ENCODE results near the gene SLC25A19. TPM values are rescaled to one million over a fixed set of nuclear protein-coding genes. Genes with fewer than 3 reads are reported as not detected.
"Not testable (repeated sequence)": the region's sequence is repeated elsewhere in the genome, so short reads cannot be mapped to it uniquely, and the experiment has no call there.

The SLC25A19 gene
- total RNA-seq, 5 donors from 2014 or later (not counting 1 experiment from before 2014, with no cell fraction given) = 12.4 to 30.1 (median 25.9) TPM

DNA sequence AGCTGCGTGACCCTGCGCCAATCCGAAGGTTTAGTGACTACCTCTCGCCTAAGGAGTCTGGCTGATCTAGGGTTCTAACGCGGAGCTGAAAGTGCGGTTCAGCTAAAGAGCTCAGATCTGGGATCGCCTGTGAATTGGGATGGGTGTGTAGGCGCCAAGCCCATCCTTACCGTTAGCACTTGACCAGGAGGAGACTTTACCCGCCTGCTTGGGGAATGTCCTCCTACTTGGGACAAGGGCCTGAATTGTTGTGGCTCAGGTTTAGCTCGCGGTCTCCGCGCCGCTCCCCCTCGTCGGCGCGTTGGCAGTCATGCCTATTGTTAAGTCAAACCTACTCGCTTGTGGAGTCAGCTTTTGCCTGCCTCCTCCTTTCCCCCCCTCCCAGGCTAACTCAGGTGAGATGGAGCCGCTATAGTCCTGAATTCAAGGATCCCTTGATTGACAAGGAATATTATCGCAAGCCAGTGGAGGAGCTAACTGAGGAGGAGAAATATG, 27.1 kb downstream of the SLC25A19 start:
- DNase-seq (peak in 1 of 35 experiments; percentile 25), ATAC-seq (replicated peaks in 1 of 4) (peak in 1 of 4 experiments; percentile 8)
- Mint-ChIP-seq H3K4me1 (peaks cover 46 to 53% (median 50%) of the 10 kb centered on the region in 3 donors), H3K27me3 (no peaks in the 10 kb centered on the region), H3K9me3 (no peaks in the 10 kb centered on the region), H3K27ac (peak overlapping the region; percentile 99 to 100), H3K4me3 (peak overlapping the region; percentile 94 to 97 (median 95)), H3K36me3 (peaks cover 15% of the 10 kb centered on the region)
- Histone ChIP-seq H3K9me3 (no peaks in the 10 kb centered on the region), H3K36me3 (ENCODE audit: control insufficient read depth in 2 of 2, extremely low read depth in 1 of 2, insufficient read depth in 1 of 2, low read length in 1 of 2) (peaks cover 9 to 40% of the 10 kb centered on the region in 2 donors), H3K27me3 (replicated peaks in 1 of 2; ENCODE audit: control insufficient read depth in 2 of 2, extremely low read depth in 1 of 2, insufficient read depth in 2 of 2, low read length in 1 of 2) (no peaks in the 10 kb centered on the region), H3K4me3 (ENCODE audit: control insufficient read depth in 1 of 2, extremely low read depth in 1 of 2, low read length in 1 of 2) (peak overlapping the region; percentile 78 to 79), H3K4me1 (ENCODE audit: control insufficient read depth in 1 of 2, extremely low read depth in 1 of 2, insufficient read depth in 2 of 2, low read length in 2 of 2) (peaks cover 22 to 32% of the 10 kb centered on the region in 2 experiments), H3K27ac (ENCODE audit: low read length) (peak overlapping the region; percentile 99)
- CTCF ChIA-PET = interaction anchor here (0.5 to 4.1 kb wide), 8 partner anchors 9 to 1255 kb away, joined by 3 to 58 read pairs (median 4); partner anchors contain the start of genes MIF4GD (in 1 of the 2) and SLC25A19 (in 1 of the 2)
- POLR2A ChIA-PET = interaction anchor here (0.6 to 2.8 kb wide), 7 partner anchors 9 to 143 kb away, joined by 3 to 22 read pairs (median 8); partner anchors contain the start of genes GRB2 (in 2 of the 2), MIF4GD (in 2 of the 2) and SLC25A19 (in 1 of the 2)
- WGBS (ENCODE audit: insufficient coverage) = 1% methylated on average over 19 of the region's 23 CpGs

DNA sequence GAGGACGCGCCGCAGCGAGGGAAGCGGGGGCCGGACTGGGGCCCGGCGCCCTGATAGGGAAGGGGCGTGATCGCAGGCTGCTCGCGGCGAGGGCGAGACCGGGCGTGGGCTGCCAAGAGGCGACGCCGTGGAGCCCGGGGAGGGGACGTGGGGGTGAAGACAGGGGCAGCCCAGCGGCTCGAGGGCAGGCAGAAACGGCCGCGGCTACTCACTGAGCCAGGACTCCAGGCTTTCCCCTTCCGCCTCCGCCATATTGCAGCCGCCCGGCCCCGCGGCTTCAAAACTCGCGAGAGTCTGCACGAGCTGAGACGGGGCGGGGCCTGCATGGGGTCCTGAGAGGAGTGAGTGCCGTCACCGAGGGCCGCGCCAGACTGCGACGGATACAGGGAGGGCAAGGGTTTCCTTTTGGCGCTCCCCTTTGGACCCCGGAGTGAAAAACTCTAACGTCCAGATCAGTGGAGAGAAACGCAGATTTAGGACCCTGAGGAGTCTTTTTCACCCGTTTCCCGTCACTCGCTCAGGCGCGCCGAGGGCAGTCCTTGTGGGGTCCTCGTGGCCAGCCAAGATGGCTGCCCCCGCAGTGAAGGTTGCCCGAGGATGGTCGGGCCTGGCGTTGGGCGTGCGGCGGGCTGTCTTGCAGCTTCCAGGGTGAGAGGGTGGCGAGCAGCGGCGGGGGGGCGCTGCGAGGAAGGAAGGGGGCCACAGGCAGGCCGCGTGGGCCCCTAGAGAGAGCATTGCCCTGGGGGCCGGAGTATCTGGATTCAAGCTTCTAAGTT, 27.7 kb downstream of the SLC25A19 start, which contains the start of the genes GGA3 and MRPS7:
Gene GGA3 (minus strand): TSS at position 271 of the 776 bp plus-strand sequence. CDS start 19 bp downstream, at position 252.
Gene MRPS7 (plus strand): TSS at position 544 of the 776 bp plus-strand sequence. CDS start 22 bp downstream, at position 566.
- Histone ChIP-seq H3K27ac (ENCODE audit: low read length) (peak within 1 kb of the TSS; percentile 99), H3K9me3 (no peaks in the 10 kb centered on the region), H3K27me3 (replicated peaks in 1 of 2; ENCODE audit: control insufficient read depth in 2 of 2, extremely low read depth in 1 of 2, insufficient read depth in 2 of 2, low read length in 1 of 2) (no peaks in the 10 kb centered on the region), H3K36me3 (ENCODE audit: control insufficient read depth in 2 of 2, extremely low read depth in 1 of 2, insufficient read depth in 1 of 2, low read length in 1 of 2) (peaks cover 9 to 33% of the 10 kb centered on the region in 2 donors), H3K4me1 (ENCODE audit: control insufficient read depth in 1 of 2, extremely low read depth in 1 of 2, insufficient read depth in 2 of 2, low read length in 2 of 2) (peaks cover 22 to 32% of the 10 kb centered on the region in 2 experiments), H3K4me3 (ENCODE audit: control insufficient read depth in 1 of 2, extremely low read depth in 1 of 2, low read length in 1 of 2) (peak within 1 kb of the TSS; percentile 78 to 79)
- Mint-ChIP-seq H3K36me3 (peaks cover 15% of the 10 kb centered on the region), H3K4me3 (peak within 1 kb of the TSS; percentile 94 to 97 (median 95)), H3K27ac (peak within 1 kb of the TSS; percentile 99 to 100), H3K27me3 (no peaks in the 10 kb centered on the region), H3K9me3 (no peaks in the 10 kb centered on the region), H3K4me1 (peaks cover 53 to 59% (median 56%) of the 10 kb centered on the region in 3 donors)
- DNase-seq (peak; percentile 90 to 97 (median 95)), ATAC-seq (replicated peaks in 1 of 4) (peak; percentile 92 to 98 (median 97))
- CTCF ChIA-PET = interaction anchor here (0.5 to 4.1 kb wide), 6 partner anchors 9 to 1255 kb away, joined by 4 to 58 read pairs (median 8); partner anchors contain the start of genes MIF4GD (in 1 of the 2) and SLC25A19 (in 1 of the 2)
- under 1% methylated on average over 67 of the region's 69 CpGs for WGBS (ENCODE audit: insufficient coverage)
- POLR2A ChIA-PET = interaction anchor here (0.7 to 2.8 kb wide), 8 partner anchors 9 to 144 kb away, joined by 3 to 22 read pairs (median 6); partner anchors contain the start of genes GRB2 (in 2 of the 2), MIF4GD (in 2 of the 2) and SLC25A19 (in 1 of the 2)

DNA sequence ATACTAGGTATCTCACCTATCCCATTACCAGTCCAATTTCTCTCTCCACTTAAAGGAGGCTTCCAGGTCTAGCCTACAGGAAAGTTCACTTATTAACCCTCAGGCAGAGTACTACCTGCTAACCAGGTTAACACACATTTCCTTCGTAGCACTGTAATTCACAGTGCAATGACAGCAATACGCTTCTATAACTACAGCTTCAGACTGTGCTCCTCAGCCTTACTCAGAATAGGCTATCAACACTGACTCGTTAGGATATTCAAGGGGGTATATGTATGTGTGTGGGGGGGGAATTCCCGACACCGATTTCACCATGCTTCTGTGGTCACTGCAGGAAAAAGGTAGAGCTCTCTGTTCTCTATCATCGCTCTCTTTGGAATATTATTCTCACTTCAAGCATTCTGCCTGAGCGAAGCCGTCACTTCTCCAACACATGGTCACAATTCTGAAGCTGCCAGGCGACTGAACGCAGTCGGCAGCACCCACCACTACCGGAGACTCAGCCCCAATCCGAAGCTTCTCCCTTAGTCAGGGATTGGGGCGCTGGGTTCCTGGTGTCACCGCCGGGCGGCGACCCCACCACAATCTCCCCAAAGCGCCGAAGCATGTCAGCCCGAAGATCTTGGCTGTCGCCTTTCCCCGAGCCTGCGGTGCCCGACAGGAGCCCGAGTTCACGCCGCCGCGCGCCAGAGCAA, 28.4 kb downstream of the SLC25A19 start:
- POLR2A ChIA-PET = interaction anchor here (0.6 to 2.8 kb wide), 7 partner anchors 10 to 195 kb away, joined by 3 to 22 read pairs (median 5); partner anchors contain the start of genes MIF4GD (in 2 of the 2) and SLC25A19 (in 1 of the 2)
- no peaks in the 10 kb centered on the region for H3K9me3 Mint-ChIP-seq
- DNase-seq = peak in 11 of 35 experiments; percentile 15 to 70 (median 28)
- H3K27me3 Mint-ChIP-seq = no peaks in the 10 kb centered on the region
- peaks cover 60 to 67% (median 64%) of the 10 kb centered on the region in 3 donors for H3K4me1 Mint-ChIP-seq
- Histone ChIP-seq H3K9me3 (no peaks in the 10 kb centered on the region), H3K36me3 (ENCODE audit: control insufficient read depth in 2 of 2, extremely low read depth in 1 of 2, insufficient read depth in 1 of 2, low read length in 1 of 2) (peaks cover 4 to 26% of the 10 kb centered on the region in 2 donors), H3K27ac (ENCODE audit: low read length) (peak overlapping the region; percentile 99), H3K4me3 (ENCODE audit: control insufficient read depth in 1 of 2, extremely low read depth in 1 of 2, low read length in 1 of 2) (peak overlapping the region; percentile 78 to 79), H3K4me1 (ENCODE audit: control insufficient read depth in 1 of 2, extremely low read depth in 1 of 2, insufficient read depth in 2 of 2, low read length in 2 of 2) (peaks cover 22 to 32% of the 10 kb centered on the region in 2 experiments), H3K27me3 (replicated peaks in 1 of 2; ENCODE audit: control insufficient read depth in 2 of 2, extremely low read depth in 1 of 2, insufficient read depth in 2 of 2, low read length in 1 of 2) (no peaks in the 10 kb centered on the region)
- ATAC-seq (replicated peaks in 1 of 4) = peak in 2 of 4 experiments; percentile 20 to 37
- H3K36me3 Mint-ChIP-seq = peaks cover 15% of the 10 kb centered on the region
- peak overlapping the region; percentile 94 to 97 (median 95) for H3K4me3 Mint-ChIP-seq
- CTCF ChIA-PET = interaction anchor here in 1 of 2 donors (0.7 to 4.1 kb wide), 7 partner anchors 10 to 299 kb away, joined by 3 to 58 read pairs (median 5); partner anchors contain the start of genes MIF4GD and SLC25A19
- H3K27ac Mint-ChIP-seq = peak overlapping the region; percentile 99 to 100
- WGBS (ENCODE audit: insufficient coverage) = 3% methylated on average over 25 of the region's 31 CpGs

GRCh38 chr17:75257228-75257627, 32.0 kb downstream of the SLC25A19 start:
- H3K36me3 Mint-ChIP-seq; ATAC-seq (replicated peaks in 1 of 4); H3K27me3 Mint-ChIP-seq; CTCF ChIA-PET; DNase-seq; H3K27me3 ChIP-seq (replicated peaks in 1 of 2; ENCODE audit: control insufficient read depth in 2 of 2, extremely low read depth in 1 of 2, insufficient read depth in 2 of 2, low read length in 1 of 2); H3K27ac ChIP-seq (ENCODE audit: low read length); H3K4me3 Mint-ChIP-seq; H3K9me3 ChIP-seq; H3K36me3 ChIP-seq (ENCODE audit: control insufficient read depth in 2 of 2, extremely low read depth in 1 of 2, insufficient read depth in 1 of 2, low read length in 1 of 2); H3K27ac Mint-ChIP-seq; H3K4me3 ChIP-seq (ENCODE audit: control insufficient read depth in 1 of 2, extremely low read depth in 1 of 2, low read length in 1 of 2); POLR2A ChIA-PET; H3K9me3 Mint-ChIP-seq: not testable (repeated sequence)
- peaks cover 85 to 92% (median 91%) of the 10 kb centered on the region in 3 donors for H3K4me1 Mint-ChIP-seq
- H3K4me1 ChIP-seq (ENCODE audit: control insufficient read depth in 1 of 2, extremely low read depth in 1 of 2, insufficient read depth in 2 of 2, low read length in 2 of 2) = peaks cover 17 to 24% of the 10 kb centered on the region in 2 experiments
- WGBS (ENCODE audit: insufficient coverage) = 17% methylated on average over 1 of the region's 2 CpGs

GRCh38 chr17:75255954-75256698, 33.1 kb downstream of the SLC25A19 start:
- H3K27me3 ChIP-seq (replicated peaks in 1 of 2; ENCODE audit: control insufficient read depth in 2 of 2, extremely low read depth in 1 of 2, insufficient read depth in 2 of 2, low read length in 1 of 2); H3K4me3 Mint-ChIP-seq; H3K9me3 Mint-ChIP-seq; H3K36me3 Mint-ChIP-seq; H3K27me3 Mint-ChIP-seq; H3K27ac ChIP-seq (ENCODE audit: low read length); H3K4me3 ChIP-seq (ENCODE audit: control insufficient read depth in 1 of 2, extremely low read depth in 1 of 2, low read length in 1 of 2); H3K9me3 ChIP-seq; H3K36me3 ChIP-seq (ENCODE audit: control insufficient read depth in 2 of 2, extremely low read depth in 1 of 2, insufficient read depth in 1 of 2, low read length in 1 of 2); DNase-seq; POLR2A ChIA-PET; CTCF ChIA-PET; ATAC-seq (replicated peaks in 1 of 4): not testable (repeated sequence)
- Mint-ChIP-seq H3K27ac (peak overlapping the region in 1 of 2 donors; percentile 36), H3K4me1 (peaks cover 87 to 100% (median 92%) of the 10 kb centered on the region in 3 donors)
- H3K4me1 ChIP-seq (ENCODE audit: control insufficient read depth in 1 of 2, extremely low read depth in 1 of 2, insufficient read depth in 2 of 2, low read length in 2 of 2) = peaks cover 16 to 28% of the 10 kb centered on the region in 2 experiments
- WGBS (ENCODE audit: insufficient coverage) = 100% methylated on average over 2 of the region's 11 CpGs

Measured in T-cell (primary cell).